ENCODE measurements around the gene TMEM151B. TPM values are rescaled to one million over a fixed set of nuclear protein-coding genes. Genes with fewer than 3 reads are reported as not detected.

TMEM151B gene
- total and polyA plus RNA-seq, 10 of the 15 experiments (the other 5 are each of a cell fraction or from before 2014, with no cell fraction given), result 0.01 to 0.19 (median 0.05) TPM; not detected in 6

DNA sequence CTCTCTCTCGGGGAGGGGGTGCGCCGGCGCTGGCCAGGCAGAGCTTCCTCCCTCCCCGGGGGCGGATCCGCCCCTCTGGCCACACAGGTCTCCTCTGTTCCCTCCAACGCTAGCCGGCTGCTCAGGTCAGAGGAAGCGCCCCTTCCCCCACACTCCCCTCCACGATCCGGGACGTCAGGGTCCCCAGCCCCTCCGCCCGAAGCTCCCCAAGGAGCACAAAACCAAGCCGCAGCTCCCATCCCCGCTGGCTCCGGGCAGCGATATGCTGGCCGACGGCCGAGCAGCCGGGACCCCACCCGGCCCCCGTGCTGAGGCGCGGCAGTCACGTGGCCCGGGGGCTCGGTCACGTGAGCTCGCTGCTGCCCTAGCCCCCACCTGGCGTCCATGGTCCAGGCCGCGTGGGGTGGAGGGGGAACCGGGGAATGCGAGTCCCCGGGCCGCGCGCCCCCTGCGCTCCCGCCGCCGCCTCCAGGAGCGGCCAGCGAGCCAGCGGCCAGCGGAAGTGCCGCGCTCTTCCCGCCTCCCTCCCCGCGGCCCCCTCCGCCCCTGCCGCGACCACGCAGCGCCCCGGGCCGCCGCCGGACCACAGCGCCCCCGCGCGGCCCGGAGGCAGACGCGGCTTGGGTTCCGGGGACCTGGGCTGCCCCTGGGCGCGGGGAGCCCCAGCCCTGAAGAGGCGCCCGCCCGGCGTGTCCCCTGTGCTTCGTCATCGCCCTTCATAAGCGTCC, 13.1 kb upstream of the TMEM151B start, which contains the start of gene SLC35B2:
Gene SLC35B2 (minus strand): TSS at position 504 of the 728 bp plus-strand sequence. CDS start 118 bp downstream, at position 386.
- BruUV-seq (replicated peaks), result no TSS peak
- Histone ChIP-seq H3K36me3 (ENCODE audit: control insufficient read depth in 2 of 2, insufficient read depth in 2 of 2, low read length in 1 of 2) (peaks cover 32 to 41% of the 10 kb centered on the region in 2 experiments), H2AFZ (ENCODE audit: control insufficient read depth, low read depth, low read length) (peak within 1 kb of the TSS; percentile 70), H3K9ac (ENCODE audit: control insufficient read depth, insufficient read depth, low read length) (peak within 1 kb of the TSS; percentile 90), H3K27ac (ENCODE audit: control insufficient read depth, insufficient read depth) (peak within 1 kb of the TSS; percentile 99), H3K79me2 (ENCODE audit: control insufficient read depth, insufficient read depth, low read length) (peaks cover 85% of the 10 kb centered on the region), H3K27me3 (replicated peaks in 1 of 2; ENCODE audit: control insufficient read depth in 2 of 2, insufficient read depth in 2 of 2, low read length in 1 of 2) (no peaks in the 10 kb centered on the region), H3K9me3 (replicated peaks; ENCODE audit: control insufficient read depth, insufficient read depth, low read length) (no peaks in the 10 kb centered on the region), H3K4me3 (peak within 1 kb of the TSS; percentile 77), H3K4me2 (ENCODE audit: control insufficient read depth, insufficient read depth) (peak within 1 kb of the TSS; percentile 98), H3K4me1 (ENCODE audit: control insufficient read depth, insufficient read depth, low read length) (peaks cover 61% of the 10 kb centered on the region), H4K20me1 (ENCODE audit: control insufficient read depth, insufficient read depth) (peaks cover 4% of the 10 kb centered on the region; the same call in 1 of the 2 replicates)
- ChIA-PET RAD21 (ENCODE audit: unreplicated experiment) (interaction anchor here (0.8 to 4.8 kb wide), 8 partner anchors 8 to 176 kb away, joined by 3 to 28 read pairs (median 4); partner anchors contain the start of genes HSP90AB1, NFKBIE and SLC29A1), CTCF (interaction anchor here (1.0 to 5.0 kb wide), 14 partner anchors 10 to 161 kb away, joined by 3 to 45 read pairs (median 6); partner anchors contain the start of gene HSP90AB1), POLR2A (interaction anchor here (1.0 to 10.7 kb wide), 5 partner anchors 6 to 38 kb away, joined by 3 to 131 read pairs (median 8); partner anchors contain the start of gene HSP90AB1), SMC1A (ENCODE audit: uncharacterized antibody, unreplicated experiment) (interaction anchor here (0.7 to 3.1 kb wide), 9 partner anchors 10 to 161 kb away, joined by 3 to 25 read pairs (median 3); partner anchors contain the start of gene HSP90AB1)
- no peak for FAIRE-seq
- peak; percentile 54 for ATAC-seq
- WGBS (ENCODE audit: insufficient coverage, insufficient replicate concordance, low lambda C conversion rate, missing lambda C conversion rate), result 1% methylated on average over 48 of the region's 80 CpGs
- no peak for DNase-seq (ENCODE audit: low read depth, low spot score)
- intact Hi-C loops (cut with micrococcal nuclease; ENCODE audit: unreplicated experiment) (no loop called here), in situ Hi-C loops (cut with MboI) (no loop called here)
- TF ChIP-seq NR2C2 (IDR thresholded peaks at IDR 0.05; ENCODE audit: borderline replicate concordance, control insufficient read depth, insufficient read length, low read depth) (no peak), EGR1 (IDR thresholded peaks at IDR 0.05; ENCODE audit: borderline replicate concordance in 1 of 2, low read depth in 2 of 2, low read length in 2 of 2) (peak in 1 of 2 experiments; percentile 78; a peak in 1 of 3 replicates), MEF2B (IDR thresholded peaks at IDR 0.05; ENCODE audit: partially characterized antibody, poor library complexity, severe bottlenecking) (peak; percentile 76), SMC3 (IDR thresholded peaks at IDR 0.05; ENCODE audit: borderline replicate concordance, low read length) (no peak; the same call in 1 of the 2 replicates), POLR2AphosphoS2 (IDR thresholded peaks at IDR 0.05; ENCODE audit: low read depth, low read length) (no peak; the same call in 1 of the 2 replicates), STAT3 (IDR thresholded peaks at IDR 0.05; ENCODE audit: low read depth, low read length) (no peak), CREM (IDR thresholded peaks at IDR 0.05; ENCODE audit: low read depth) (no peak), NFYB (IDR thresholded peaks at IDR 0.05; ENCODE audit: insufficient read depth, low read depth, low read length) (no peak), BCL3 (IDR thresholded peaks at IDR 0.05; ENCODE audit: borderline replicate concordance, insufficient read depth, low read depth, low read length, poor library complexity, severe bottlenecking) (peak; percentile 93), SUPT20H (IDR thresholded peaks at IDR 0.05; ENCODE audit: borderline replicate concordance, control insufficient read depth, low read depth, low read length) (no peak), TARDBP (IDR thresholded peaks at IDR 0.05; ENCODE audit: borderline replicate concordance) (peak; percentile 62; the same call in 1 of the 2 replicates), CHD1 (IDR thresholded peaks at IDR 0.05; ENCODE audit: low read depth, low read length) (no peak), HCFC1 (IDR thresholded peaks at IDR 0.05; ENCODE audit: low read length) (peak; percentile 7; the same call in 1 of the 2 replicates), STAT1 (conservative IDR thresholded peaks at IDR 0.05) (no peak), SUZ12 (IDR thresholded peaks at IDR 0.05; ENCODE audit: unreplicated experiment) (no peak)
- TF ChIP-seq, protein P1, sequence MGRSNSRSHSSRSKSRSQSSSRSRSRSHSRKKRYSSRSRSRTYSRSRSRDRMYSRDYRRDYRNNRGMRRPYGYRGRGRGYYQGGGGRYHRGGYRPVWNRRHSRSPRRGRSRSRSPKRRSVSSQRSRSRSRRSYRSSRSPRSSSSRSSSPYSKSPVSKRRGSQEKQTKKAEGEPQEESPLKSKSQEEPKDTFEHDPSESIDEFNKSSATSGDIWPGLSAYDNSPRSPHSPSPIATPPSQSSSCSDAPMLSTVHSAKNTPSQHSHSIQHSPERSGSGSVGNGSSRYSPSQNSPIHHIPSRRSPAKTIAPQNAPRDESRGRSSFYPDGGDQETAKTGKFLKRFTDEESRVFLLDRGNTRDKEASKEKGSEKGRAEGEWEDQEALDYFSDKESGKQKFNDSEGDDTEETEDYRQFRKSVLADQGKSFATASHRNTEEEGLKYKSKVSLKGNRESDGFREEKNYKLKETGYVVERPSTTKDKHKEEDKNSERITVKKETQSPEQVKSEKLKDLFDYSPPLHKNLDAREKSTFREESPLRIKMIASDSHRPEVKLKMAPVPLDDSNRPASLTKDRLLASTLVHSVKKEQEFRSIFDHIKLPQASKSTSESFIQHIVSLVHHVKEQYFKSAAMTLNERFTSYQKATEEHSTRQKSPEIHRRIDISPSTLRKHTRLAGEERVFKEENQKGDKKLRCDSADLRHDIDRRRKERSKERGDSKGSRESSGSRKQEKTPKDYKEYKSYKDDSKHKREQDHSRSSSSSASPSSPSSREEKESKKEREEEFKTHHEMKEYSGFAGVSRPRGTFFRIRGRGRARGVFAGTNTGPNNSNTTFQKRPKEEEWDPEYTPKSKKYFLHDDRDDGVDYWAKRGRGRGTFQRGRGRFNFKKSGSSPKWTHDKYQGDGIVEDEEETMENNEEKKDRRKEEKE (IDR thresholded peaks at IDR 0.05), result peak; percentile 77
- TF ChIP-seq, protein P2, sequence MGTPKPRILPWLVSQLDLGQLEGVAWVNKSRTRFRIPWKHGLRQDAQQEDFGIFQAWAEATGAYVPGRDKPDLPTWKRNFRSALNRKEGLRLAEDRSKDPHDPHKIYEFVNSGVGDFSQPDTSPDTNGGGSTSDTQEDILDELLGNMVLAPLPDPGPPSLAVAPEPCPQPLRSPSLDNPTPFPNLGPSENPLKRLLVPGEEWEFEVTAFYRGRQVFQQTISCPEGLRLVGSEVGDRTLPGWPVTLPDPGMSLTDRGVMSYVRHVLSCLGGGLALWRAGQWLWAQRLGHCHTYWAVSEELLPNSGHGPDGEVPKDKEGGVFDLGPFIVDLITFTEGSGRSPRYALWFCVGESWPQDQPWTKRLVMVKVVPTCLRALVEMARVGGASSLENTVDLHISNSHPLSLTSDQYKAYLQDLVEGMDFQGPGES (IDR thresholded peaks at IDR 0.05), result no peak

Data from GM12878 (cell line).